WTC11 (cell line): ENCODE data around the gene SLC7A8. TPM values are rescaled to one million over a fixed set of nuclear protein-coding genes. Genes with fewer than 3 reads are reported as not detected.

Experiments
- ATAC-seq: fragments of 200-7000 bp; cut with Tn5 transposase; 2 replicates; pipeline ENCODE4 v1.10.0; 2021; ENCODE audit warnings: mild to moderate bottlenecking, moderate library complexity
- CTCF ChIA-PET: fragments of 300-600 bp; sonication (Branson Sonifier 250); formaldehyde crosslinking; loops from one replicate; lab custom pipeline; 2021; ENCODE audit warnings: antibody characterized with exemption; lab: Charles Lee
- POLR2A ChIA-PET: fragments of 350-600 bp; sonication (Branson Sonifier 250); formaldehyde crosslinking; loops from one replicate; lab custom pipeline; 2021; ENCODE audit warnings: antibody characterized with exemption; lab: Charles Lee
- DNase-seq: peaks from one replicate; pipeline ENCODE4 v3.0.0; 2021; ENCODE audit warnings: low spot score
- H3K27ac Mint-ChIP-seq: 2 replicates; pipeline ENCODE4 v1.8.0; 2021; ENCODE audit warnings: mixed read lengths
- H3K27me3 Mint-ChIP-seq: 2 replicates; pipeline ENCODE4 v1.8.0; 2021; ENCODE audit warnings: low read depth, mild to moderate bottlenecking, moderate library complexity, mixed read lengths
- H3K36me3 Mint-ChIP-seq: 2 replicates; pipeline ENCODE4 v1.8.0; 2021; ENCODE audit warnings: mixed read lengths
- H3K4me1 Mint-ChIP-seq: 2 replicates; pipeline ENCODE4 v1.8.0; 2022; ENCODE audit warnings: mixed read lengths
- H3K4me3 Mint-ChIP-seq: 2 replicates; pipeline ENCODE4 v1.8.0; 2021; ENCODE audit warnings: mild to moderate bottlenecking, moderate library complexity, mixed read lengths
- H3K9me3 Mint-ChIP-seq: 2 replicates; pipeline ENCODE4 v1.8.0; 2021; ENCODE audit warnings: mixed read lengths
- ARID4B ChIP-seq: sonication (generic); formaldehyde crosslinking; IDR thresholded peaks from 2 replicates; pipeline ENCODE4 v1.8.0; 2023; ENCODE audit warnings: missing genetic modification reagents, mild to moderate bottlenecking, borderline replicate concordance
- CREB1 ChIP-seq: sonication (generic); formaldehyde crosslinking; IDR thresholded peaks from 2 replicates; pipeline ENCODE4 v1.8.0; 2023; ENCODE audit warnings: mild to moderate bottlenecking, missing genetic modification reagents
- HMGA2 ChIP-seq: fragments of 250-450 bp; sonication (Bioruptor Pico); IDR thresholded peaks from 2 replicates; pipeline ENCODE4 v1.4.0; 2021; ENCODE audit warnings: mild to moderate bottlenecking, moderate library complexity
- HMGXB4 ChIP-seq: sonication (generic); formaldehyde crosslinking; IDR thresholded peaks from 2 replicates; pipeline ENCODE4 v1.8.1; 2023; ENCODE audit warnings: mild to moderate bottlenecking, moderate library complexity, missing genetic modification reagents
- JUN ChIP-seq: sonication (generic); formaldehyde crosslinking; IDR thresholded peaks from 2 replicates; pipeline ENCODE4 v1.8.0; 2023; ENCODE audit warnings: mild to moderate bottlenecking, missing genetic modification reagents
- KAT7 ChIP-seq: sonication (generic); formaldehyde crosslinking; IDR thresholded peaks from 2 replicates; pipeline ENCODE4 v1.8.1; 2023; ENCODE audit warnings: missing genetic modification reagents, mild to moderate bottlenecking, borderline replicate concordance
- MXD4 ChIP-seq: fragments of 250-450 bp; sonication (Bioruptor Pico); IDR thresholded peaks from 2 replicates; pipeline ENCODE4 v1.8.0; 2021; ENCODE audit warnings: mild to moderate bottlenecking, moderate library complexity, borderline replicate concordance
- MYBL2 ChIP-seq: sonication (generic); formaldehyde crosslinking; IDR thresholded peaks from 2 replicates; pipeline ENCODE4 v1.8.1; 2023; ENCODE audit warnings: mild to moderate bottlenecking, moderate library complexity, missing genetic modification reagents
- NR3C1 ChIP-seq: sonication (generic); formaldehyde crosslinking; conservative IDR thresholded peaks from 2 replicates; pipeline ENCODE4 v1.8.1; 2023; ENCODE audit warnings: low read depth, mild to moderate bottlenecking, missing genetic modification reagents
- OVOL2 ChIP-seq: fragments of 250-450 bp; sonication (Bioruptor Pico); IDR thresholded peaks from 2 replicates; pipeline ENCODE4 v1.9.0; 2021; ENCODE audit warnings: mild to moderate bottlenecking, borderline replicate concordance
- RELA ChIP-seq: sonication (generic); formaldehyde crosslinking; IDR thresholded peaks from 2 replicates; pipeline ENCODE4 v1.8.1; 2022; ENCODE audit warnings: missing genetic modification reagents, mild to moderate bottlenecking, borderline replicate concordance
- SMAD4 ChIP-seq: sonication (generic); formaldehyde crosslinking; IDR thresholded peaks from 2 replicates; pipeline ENCODE4 v1.8.0; 2022; ENCODE audit warnings: mild to moderate bottlenecking, missing genetic modification reagents
- ZBTB21 ChIP-seq: sonication (generic); formaldehyde crosslinking; IDR thresholded peaks from 2 replicates; pipeline ENCODE4 v1.8.1; 2023; ENCODE audit warnings: mild to moderate bottlenecking, missing genetic modification reagents, borderline replicate concordance
- ZNF281 ChIP-seq: sonication (generic); formaldehyde crosslinking; IDR thresholded peaks from 2 replicates; pipeline ENCODE4 v1.8.0; 2023; ENCODE audit warnings: mild to moderate bottlenecking, missing genetic modification reagents
- ZNF317 ChIP-seq: sonication (generic); formaldehyde crosslinking; IDR thresholded peaks from 2 replicates; pipeline ENCODE4 v1.8.1; 2023; ENCODE audit warnings: low read depth, mild to moderate bottlenecking, moderate library complexity, missing genetic modification reagents, borderline replicate concordance
- total RNA-seq: library from RNA; stranded (reverse); gene quantifications from 3 replicates; pipeline ENCODE4 v1.2.3, GENCODE V29; 2021
- TF ChIP-seq, protein P1 (sequence below): sonication (generic); formaldehyde crosslinking; IDR thresholded peaks from 2 replicates; pipeline ENCODE4 v1.8.0; 2022; ENCODE audit warnings: mild to moderate bottlenecking, missing genetic modification reagents
- TF ChIP-seq, protein P2 (sequence below): sonication (generic); formaldehyde crosslinking; IDR thresholded peaks from 2 replicates; pipeline ENCODE4 v1.8.1; 2022; ENCODE audit warnings: missing genetic modification reagents, borderline replicate concordance
- TF ChIP-seq, protein P3 (sequence below): sonication (generic); formaldehyde crosslinking; IDR thresholded peaks from 2 replicates; pipeline ENCODE4 v1.8.1; 2022; ENCODE audit warnings: mild to moderate bottlenecking, moderate library complexity, missing genetic modification reagents
- TF ChIP-seq, protein P4 (sequence below): sonication (generic); formaldehyde crosslinking; IDR thresholded peaks from 2 replicates; pipeline ENCODE4 v1.8.1; 2023; ENCODE audit warnings: mild to moderate bottlenecking, missing genetic modification reagents, moderate library complexity

SLC7A8 gene
- total RNA-seq, 1 experiment from 2014 or later = 207 TPM

- ATAC-seq = no peak
- TF ChIP-seq KAT7 = no peak
- no peak for TF ChIP-seq MXD4 (CRISPR knock-in tag)
- TF ChIP-seq, protein P1, sequence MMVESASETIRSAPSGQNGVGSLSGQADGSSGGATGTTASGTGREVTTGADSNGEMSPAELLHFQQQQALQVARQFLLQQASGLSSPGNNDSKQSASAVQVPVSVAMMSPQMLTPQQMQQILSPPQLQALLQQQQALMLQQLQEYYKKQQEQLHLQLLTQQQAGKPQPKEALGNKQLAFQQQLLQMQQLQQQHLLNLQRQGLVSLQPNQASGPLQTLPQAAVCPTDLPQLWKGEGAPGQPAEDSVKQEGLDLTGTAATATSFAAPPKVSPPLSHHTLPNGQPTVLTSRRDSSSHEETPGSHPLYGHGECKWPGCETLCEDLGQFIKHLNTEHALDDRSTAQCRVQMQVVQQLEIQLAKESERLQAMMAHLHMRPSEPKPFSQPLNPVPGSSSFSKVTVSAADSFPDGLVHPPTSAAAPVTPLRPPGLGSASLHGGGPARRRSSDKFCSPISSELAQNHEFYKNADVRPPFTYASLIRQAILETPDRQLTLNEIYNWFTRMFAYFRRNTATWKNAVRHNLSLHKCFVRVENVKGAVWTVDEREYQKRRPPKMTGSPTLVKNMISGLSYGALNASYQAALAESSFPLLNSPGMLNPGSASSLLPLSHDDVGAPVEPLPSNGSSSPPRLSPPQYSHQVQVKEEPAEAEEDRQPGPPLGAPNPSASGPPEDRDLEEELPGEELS = no peak
- TF ChIP-seq, protein P2, sequence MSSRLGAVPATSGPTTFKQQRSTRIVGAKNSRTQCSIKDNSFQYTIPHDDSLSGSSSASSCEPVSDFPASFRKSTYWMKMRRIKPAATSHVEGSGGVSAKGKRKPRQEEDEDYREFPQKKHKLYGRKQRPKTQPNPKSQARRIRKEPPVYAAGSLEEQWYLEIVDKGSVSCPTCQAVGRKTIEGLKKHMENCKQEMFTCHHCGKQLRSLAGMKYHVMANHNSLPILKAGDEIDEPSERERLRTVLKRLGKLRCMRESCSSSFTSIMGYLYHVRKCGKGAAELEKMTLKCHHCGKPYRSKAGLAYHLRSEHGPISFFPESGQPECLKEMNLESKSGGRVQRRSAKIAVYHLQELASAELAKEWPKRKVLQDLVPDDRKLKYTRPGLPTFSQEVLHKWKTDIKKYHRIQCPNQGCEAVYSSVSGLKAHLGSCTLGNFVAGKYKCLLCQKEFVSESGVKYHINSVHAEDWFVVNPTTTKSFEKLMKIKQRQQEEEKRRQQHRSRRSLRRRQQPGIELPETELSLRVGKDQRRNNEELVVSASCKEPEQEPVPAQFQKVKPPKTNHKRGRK (CRISPR knock-in tag) = no peak
- TF ChIP-seq, protein P3, sequence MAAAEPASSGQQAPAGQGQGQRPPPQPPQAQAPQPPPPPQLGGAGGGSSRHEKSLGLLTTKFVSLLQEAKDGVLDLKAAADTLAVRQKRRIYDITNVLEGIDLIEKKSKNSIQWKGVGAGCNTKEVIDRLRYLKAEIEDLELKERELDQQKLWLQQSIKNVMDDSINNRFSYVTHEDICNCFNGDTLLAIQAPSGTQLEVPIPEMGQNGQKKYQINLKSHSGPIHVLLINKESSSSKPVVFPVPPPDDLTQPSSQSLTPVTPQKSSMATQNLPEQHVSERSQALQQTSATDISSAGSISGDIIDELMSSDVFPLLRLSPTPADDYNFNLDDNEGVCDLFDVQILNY = no peak
- TF ChIP-seq OVOL2 (CRISPR knock-in tag) = no peak
- CTCF ChIA-PET = interaction anchor here (1.8 to 8.4 kb wide), 3 partner anchors 49 to 204 kb away, joined by 5 to 372 read pairs (median 6); partner anchors contain the start of genes PABPN1 and SLC7A8
Observed at GRCh38 chr14:23117371-23118020, 66.0 kb downstream of the SLC7A8 start.

DNA sequence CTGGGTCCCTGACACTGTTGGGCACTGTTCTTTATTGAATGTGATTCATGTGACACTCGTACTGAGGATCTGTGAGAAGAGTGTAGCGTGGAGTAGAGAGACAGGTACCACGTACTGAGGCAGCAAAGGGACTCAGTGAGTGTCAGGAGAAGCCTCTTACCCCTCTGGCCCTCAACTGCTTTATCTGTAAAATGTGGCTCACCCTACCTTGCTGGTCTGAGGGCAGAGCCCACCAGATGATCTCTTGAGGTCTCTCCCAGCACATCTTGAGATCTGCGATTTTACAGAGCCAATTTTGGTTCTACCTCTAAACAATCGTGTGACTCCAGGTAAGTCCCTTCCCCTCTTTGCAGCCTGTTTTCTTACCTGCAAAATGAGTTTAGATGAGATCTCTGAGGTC, 67.5 kb downstream of the SLC7A8 start:
- Mint-ChIP-seq H3K36me3 (no peaks in the 10 kb centered on the region), H3K4me3 (no peak overlapping the region), H3K9me3 (no peaks in the 10 kb centered on the region), H3K4me1 (peaks cover 39% of the 10 kb centered on the region), H3K27me3 (peaks cover 22% of the 10 kb centered on the region), H3K27ac (no peak overlapping the region)
- POLR2A ChIA-PET = no interaction called here
- CTCF ChIA-PET = interaction anchor here (1.0 kb wide), 1 partner anchor 47 kb away, joined by 3 read pairs; no protein-coding TSS in a partner anchor
- ATAC-seq (no peak), DNase-seq (no peak)
- no peak for TF ChIP-seq HMGA2 (CRISPR knock-in tag)
- TF ChIP-seq ZBTB21 (CRISPR knock-in tag) = no peak
- no peak for TF ChIP-seq JUN
- no peak for TF ChIP-seq ARID4B (CRISPR knock-in tag)
- TF ChIP-seq, protein P4, sequence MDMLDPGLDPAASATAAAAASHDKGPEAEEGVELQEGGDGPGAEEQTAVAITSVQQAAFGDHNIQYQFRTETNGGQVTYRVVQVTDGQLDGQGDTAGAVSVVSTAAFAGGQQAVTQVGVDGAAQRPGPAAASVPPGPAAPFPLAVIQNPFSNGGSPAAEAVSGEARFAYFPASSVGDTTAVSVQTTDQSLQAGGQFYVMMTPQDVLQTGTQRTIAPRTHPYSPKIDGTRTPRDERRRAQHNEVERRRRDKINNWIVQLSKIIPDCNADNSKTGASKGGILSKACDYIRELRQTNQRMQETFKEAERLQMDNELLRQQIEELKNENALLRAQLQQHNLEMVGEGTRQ (CRISPR knock-in tag) = no peak
- no peak for TF ChIP-seq SMAD4 (CRISPR knock-in tag)
- no peak for TF ChIP-seq CREB1 (CRISPR knock-in tag)
- TF ChIP-seq ZNF281 = no peak
- TF ChIP-seq RELA (CRISPR knock-in tag) = no peak
- TF ChIP-seq HMGXB4 (CRISPR knock-in tag) = no peak
- TF ChIP-seq ZNF317 (CRISPR knock-in tag) = no peak
- no peak for TF ChIP-seq NR3C1
- no peak for TF ChIP-seq MYBL2 (CRISPR knock-in tag)
- TF ChIP-seq KAT7 = no peak

More at GRCh38 chr14:23117371-23118020, 66.0 kb downstream of the SLC7A8 start:
- POLR2A ChIA-PET = interaction anchor here (0.6 to 0.7 kb wide), 2 partner anchors 143 to 576 kb away, joined by 3 read pairs; no protein-coding TSS in a partner anchor
- H3K27me3 Mint-ChIP-seq = peaks cover 22% of the 10 kb centered on the region
- H3K4me3 Mint-ChIP-seq = no peak overlapping the region
- no peak overlapping the region for H3K27ac Mint-ChIP-seq
- no peak for DNase-seq
- no peaks in the 10 kb centered on the region for H3K9me3 Mint-ChIP-seq
- H3K36me3 Mint-ChIP-seq = no peaks in the 10 kb centered on the region
- H3K4me1 Mint-ChIP-seq = peaks cover 53% of the 10 kb centered on the region
